AML-193 (cell line): ENCODE data around the gene HLA-DMA.

ENCODE experiments used
- DNase-seq, 2 experiments: peaks; one replicate each; lab custom pipeline; 2025; lab: John Stamatoyannopoulos, UW

Gene HLA-DMA

DNA sequence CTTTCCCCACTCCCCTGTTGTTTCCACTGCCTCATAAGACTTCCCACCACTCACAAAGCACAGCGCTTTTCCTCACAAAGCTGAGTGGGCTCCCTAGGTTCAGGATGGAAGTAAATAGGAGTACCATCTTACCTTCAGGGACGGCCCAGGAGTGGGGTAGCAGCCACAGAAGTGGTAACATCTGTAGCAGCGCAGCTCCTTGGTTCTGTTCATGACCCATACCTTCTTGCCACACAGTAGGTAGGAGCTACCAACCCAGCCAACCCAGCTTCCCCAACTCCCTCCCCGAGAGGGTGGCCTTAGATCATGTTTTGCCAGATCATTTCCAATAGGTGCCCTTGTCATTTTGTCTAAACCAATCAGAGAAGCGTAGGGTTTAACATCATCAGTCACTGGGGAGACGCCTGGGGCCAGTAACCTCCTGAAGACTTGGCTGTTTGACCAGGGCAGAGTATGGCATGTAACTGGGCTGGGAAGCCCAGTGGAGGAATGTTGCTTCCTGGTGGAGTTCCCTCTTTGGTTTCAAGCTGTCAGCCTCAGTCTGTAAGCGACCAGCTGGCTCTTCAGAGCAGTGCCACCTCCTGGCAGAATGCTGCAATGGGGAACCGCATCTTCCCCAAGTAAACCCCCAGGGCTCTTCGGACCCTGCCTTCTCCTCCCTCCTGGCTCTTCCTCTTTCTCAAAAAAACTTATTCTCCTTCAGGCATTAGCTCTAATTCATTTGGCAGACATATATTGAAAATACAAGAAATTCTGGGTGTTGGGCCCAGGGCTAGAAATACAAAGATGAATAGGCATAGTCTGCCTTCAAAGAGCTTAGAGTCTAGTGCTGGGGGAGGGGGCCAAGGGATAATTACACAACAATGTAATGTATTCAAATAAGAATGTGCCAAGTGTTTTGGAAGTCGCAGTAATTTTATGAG lies at the start of gene HLA-DMA:
TSS of gene HLA-DMA (minus strand) at position 281 of the 923 bp plus-strand sequence. CDS start at position 220, 61 bp downstream.
- peak; percentile 99 for DNase-seq

DNA sequence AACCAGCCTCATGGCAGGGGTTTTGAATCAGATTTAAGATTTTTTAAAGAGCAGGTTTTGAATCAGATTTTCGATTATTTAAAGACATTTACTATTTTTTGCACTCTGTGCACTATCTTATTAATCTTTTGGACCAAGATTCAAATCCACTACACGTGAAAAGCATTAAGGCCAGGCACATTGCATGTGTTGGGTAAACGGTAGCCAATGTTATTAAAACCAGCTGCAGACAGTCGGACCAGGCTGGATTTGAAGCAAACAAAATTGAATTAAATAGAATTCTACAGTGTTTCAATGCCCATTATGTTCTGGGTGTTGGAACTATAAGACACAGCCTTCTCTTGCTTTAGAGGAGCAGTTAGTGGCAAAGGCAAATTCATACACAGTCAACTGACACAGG lies 48.8 kb upstream of the HLA-DMA start:
- DNase-seq = no peak

DNA sequence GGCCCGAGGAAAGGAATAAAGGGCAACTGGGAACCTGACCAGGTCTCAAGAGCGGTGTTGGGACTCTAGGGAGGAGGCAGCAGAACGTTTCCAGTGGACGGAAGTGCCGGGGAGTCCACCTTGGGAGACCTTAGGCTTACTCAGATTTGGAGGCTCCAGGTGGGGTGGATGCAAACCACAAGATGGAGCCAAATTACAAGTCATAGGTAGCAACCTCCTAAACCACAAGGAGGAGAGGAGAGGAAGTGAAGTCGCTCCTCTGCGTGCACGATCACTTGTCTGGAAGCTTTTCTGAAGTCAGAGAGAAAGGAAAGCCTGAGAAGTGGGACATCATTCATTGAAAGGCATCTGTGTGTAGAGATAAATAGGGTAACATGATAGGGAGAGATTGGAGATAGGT lies 47.2 kb upstream of the HLA-DMA start:
- DNase-seq = peak in 1 of 2 experiments; percentile 14

DNA sequence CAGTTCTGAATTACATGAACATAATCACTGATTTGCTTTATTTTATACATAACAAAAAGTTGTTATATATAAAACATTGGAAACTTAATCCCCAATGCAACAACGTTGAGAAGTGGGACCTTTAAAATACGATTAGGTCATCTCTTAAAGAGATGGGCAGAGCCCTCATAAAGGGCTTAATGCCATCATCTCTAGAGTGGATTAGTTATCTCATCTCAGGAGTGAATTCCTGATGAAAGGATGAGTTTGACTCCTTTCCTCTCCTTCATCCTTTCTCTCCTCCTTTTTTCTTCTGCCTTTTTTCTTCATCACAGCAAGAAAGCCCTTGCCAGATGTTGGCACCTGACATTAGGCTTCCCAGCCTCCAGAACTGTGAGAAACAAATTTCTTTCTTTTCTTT lies 42.6 kb upstream of the HLA-DMA start:
- DNase-seq = no peak

DNA sequence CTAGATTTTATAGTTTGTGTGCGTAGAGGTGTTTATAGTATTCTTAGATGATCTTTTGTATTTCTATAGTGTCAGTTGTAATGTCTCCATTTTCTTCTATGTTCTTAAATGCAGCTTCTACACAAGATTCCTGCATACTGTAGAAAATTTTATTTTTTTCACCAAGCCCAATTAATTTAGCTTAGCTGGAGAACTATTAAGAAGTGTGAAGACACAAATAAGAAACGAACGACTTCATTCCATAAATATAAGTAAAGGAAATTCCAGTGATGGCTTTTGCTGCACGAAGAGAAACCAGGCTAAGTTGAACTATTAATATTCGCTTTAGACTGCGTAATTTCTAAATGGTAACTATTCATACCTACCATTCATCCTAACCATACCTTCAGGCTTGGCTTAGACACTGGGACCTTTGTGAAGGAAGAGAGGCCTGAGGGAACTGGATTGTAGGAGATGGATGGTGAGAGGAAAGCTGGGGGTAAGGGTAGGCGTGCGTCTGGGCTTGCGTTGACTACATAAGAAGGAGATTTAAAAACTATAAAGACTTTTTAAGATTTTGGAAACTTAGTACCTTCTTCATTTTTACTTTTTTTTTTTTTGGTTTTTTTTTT lies 40.6 kb upstream of the HLA-DMA start:
- DNase-seq = no peak

DNA sequence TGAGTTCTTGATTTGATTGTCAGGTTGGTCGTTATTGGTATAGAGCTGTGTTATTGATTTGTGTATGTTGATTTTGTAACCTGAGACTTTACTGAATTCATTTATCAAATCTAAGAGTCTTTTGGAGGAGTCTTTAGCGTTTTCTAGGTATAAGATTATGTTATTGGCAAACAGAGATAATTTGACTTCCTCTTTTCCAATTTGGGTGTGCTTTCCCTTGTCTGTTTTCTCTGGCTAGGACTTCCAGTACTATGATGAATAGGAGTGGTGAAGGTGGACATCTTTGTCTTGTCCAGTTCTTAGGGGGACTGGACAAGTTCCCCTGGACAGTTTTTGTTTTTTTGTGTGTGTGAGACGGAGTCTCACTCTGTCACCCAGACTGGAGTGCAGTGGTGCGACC lies 39.1 kb upstream of the HLA-DMA start:
- no peak for DNase-seq

DNA sequence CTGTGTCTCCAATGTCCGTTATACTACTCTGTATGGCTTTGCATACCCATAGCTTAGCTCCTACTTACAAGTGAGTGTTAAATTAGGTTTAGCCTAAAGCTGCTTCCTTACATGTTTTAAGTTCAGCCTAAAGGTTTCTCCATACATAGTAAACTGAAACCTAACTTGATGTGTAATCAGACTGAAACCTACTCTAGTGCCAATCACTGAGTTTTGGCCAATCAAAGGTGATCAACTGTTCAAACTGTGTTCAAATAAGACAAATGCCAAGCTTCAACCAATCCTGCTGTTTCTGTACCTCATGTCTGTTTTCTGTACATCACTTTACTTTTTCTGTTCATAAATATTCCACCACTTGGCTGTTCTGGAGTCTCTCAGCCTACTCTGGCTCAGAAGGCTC lies 36.5 kb upstream of the HLA-DMA start:
- DNase-seq = no peak

DNA sequence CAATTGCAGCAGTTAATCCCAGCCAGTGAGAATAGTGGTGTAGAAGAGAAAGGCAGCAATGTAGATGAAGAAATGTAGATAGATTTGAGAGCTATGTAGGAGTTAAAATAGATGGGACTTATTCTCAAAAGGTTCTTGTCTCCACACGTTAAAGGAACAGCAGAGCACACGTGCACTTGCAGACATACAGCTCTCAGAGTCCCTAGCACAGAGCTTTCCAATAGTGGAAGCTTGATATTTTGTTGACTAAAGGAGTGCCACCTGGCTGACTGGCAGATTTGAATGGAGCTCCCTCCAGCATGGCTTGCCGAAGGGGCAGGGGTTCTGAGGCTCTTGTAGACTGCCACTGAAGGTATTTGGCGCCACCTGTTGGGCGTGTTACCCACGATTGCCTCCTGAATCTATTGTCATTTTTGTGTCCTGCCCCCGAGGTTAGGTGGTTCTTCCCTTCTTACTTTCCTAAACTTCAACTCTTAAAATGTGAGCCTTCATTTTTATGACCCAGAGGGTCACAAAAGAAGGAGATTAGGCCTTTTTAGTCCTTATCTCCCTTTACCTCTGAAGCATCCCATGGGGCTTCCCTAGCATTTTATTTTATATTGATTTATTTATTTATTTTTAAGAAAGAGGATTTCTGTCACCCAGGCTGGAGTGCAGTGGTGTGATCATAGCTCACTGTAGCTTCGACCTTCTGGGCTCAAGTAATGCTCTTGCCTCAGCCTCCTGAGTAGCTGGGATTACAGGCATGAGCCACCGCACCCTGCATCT lies 31.9 kb upstream of the HLA-DMA start:
- DNase-seq = peak; percentile 86 to 90

DNA sequence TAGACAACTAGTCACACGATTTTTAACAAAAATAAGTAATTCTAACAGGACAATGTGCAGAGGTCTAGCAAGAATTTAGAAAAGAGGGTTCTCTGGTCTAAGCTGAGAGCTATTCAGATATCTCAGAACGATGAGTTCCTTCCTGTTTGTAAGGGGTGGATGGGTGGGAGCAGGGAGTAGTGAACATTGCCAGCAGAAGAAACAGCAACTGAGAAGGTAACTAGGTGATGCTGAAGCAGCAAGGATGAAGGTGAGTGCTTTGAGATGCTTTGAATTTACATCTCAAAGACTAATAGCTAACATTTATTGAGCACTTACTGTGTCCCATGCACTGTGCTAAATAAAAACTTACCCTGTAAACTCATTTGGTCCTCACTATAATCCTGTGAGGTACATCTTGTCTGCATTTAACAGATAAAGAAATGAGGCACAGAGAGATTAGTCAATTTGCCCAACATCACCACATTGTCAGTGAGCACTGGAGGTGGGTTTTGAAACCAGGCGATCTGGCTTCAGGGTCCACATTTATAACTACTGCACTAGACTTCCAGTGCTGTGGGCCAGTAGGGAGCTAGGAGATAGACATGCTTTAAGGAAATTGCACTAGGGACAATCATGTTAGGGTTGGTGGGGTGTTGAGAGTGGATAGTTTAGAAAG lies 31.2 kb upstream of the HLA-DMA start:
- no peak for DNase-seq

DNA sequence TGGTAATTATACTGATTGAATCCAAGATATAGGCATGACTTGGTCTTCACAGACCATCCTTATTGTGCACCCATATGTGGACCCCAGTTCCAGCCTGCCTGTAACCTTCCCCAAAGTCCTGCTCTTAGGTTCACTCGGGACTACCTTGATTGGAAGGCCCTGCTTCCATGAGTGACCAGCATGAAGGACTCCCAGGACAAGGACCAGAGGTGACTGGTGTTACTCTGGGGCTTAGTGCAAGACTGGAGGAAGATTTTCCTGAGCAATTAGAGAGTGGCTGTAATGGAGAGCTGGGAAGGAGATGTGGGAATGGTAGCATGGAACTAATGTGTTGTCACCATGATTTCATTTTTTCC lies 30.6 kb upstream of the HLA-DMA start:
- no peak for DNase-seq

DNA sequence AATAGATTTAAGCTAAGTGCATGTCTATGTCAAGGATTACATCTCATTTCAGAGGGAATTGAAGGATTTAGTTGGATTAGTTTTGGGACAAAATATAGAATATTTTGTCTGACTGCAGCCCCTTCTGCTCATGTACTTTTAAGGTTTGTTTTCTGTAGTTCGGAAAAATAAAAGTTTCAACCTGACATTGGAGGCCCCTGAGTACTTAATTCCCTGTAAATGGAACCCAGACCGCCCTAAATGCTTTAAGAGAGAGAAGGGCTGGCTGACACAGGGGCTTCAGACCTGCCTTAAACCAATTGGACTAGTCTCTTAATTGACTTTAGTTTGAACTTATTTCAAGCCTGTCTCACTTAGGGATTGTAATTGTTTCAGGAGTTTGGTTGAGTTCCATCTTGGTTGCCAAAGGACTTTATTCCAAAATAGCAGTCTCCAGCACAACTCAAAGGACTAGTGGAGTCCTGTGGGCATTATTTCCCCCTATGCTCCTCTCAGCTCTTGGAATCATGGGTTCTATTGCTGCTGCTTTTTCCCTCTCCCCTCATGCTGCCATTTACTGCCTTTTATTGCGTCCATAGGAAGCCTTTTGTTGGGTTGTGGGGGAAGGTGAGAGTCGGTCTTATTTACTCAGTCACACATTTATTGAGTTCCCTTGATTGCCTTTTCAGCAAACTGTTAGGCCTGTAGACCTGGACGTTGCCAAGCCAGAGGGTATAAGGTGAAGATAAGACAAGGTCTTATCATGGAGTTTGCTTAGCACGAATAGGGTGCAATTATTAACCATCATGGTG lies 30.0 kb upstream of the HLA-DMA start:
- no peak for DNase-seq

DNA sequence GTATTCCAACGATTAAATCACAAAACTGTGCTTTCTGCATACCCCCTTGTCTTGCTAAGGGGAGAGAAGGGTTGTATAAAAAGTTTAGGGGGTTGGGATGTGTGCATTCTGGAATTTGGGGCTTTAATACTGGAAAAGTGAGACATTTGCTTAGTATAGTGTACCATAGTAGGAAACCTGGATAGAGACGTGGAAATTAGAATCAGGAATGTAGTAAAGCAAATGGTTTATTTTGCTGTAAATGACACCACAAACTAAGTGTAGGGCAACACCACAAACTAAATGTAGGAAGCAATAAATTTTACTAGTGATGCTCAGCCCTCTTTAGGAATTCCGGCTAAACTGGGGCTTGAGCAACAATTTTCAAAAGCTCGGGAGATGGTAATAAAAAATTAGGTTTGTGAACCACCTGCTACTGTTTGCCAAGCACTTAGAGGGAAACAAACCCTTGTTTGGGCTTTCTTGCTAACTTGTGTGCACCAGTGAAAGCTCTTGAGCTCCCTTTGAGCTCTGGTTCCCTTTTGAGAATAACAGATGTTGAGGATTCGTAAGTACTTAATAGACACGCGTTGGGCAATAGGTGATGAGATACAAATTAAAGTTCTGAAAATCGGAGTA lies 29.3 kb upstream of the HLA-DMA start:
- peak in 1 of 2 experiments; percentile 29 for DNase-seq

DNA sequence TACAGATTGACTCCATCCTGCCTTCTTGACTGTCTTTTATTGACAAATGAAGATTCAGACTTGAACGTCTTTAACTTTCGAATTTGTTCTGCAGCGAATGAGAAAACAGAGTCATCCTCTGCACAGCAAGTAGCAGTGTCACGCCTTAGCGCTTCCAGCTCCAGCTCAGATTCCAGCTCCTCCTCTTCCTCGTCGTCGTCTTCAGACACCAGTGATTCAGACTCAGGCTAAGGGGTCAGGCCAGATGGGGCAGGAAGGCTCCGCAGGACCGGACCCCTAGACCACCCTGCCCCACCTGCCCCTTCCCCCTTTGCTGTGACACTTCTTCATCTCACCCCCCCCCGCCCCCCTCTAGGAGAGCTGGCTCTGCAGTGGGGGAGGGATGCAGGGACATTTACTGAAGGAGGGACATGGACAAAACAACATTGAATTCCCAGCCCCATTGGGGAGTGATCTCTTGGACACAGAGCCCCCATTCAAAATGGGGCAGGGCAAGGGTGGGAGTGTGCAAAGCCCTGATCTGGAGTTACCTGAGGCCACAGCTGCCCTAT lies 27.7 kb upstream of the HLA-DMA start:
- DNase-seq = no peak

DNA sequence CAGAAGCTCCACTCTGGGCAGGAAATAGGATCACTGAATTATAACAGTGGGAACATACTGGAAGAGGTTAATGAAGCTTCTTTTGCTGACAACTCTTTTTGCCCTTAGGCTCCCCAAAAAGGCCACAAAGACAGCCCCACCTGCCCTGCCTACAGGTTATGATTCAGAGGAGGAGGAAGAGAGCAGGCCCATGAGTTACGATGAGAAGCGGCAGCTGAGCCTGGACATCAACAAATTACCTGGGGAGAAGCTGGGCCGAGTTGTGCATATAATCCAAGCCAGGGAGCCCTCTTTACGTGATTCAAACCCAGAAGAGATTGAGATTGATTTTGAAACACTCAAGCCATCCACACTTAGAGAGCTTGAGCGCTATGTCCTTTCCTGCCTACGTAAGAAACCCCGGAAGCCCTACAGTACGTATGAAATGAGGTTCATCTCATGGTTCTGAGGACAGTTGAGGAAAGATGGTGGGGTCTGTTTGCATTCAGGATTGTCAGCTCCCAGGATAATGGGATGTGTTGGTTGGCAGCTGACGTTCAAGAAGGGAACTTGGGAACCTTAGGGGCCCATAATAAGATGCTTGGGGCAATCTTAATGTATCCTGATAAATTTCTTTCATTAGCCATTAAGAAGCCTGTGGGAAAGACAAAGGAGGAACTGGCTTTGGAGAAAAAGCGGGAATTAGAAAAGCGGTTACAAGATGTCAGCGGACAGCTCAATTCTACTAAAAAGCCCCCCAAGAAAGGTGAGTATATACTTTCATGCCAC lies 27.0 kb upstream of the HLA-DMA start:
- no peak for DNase-seq

DNA sequence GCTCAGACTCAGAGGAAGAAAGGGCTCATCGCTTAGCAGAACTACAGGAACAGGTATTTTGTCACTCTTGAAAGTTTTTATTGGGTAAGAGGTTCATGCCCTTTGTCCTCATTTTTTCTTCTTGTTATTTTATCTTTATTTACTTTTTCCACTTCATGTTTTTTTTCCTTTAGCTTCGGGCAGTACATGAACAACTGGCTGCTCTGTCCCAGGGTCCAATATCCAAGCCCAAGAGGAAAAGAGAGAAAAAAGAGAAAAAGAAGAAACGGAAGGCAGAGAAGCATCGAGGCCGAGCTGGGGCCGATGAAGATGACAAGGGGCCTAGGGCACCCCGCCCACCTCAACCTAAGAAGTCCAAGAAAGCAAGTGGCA lies 25.0 kb upstream of the HLA-DMA start:
- DNase-seq = no peak

DNA sequence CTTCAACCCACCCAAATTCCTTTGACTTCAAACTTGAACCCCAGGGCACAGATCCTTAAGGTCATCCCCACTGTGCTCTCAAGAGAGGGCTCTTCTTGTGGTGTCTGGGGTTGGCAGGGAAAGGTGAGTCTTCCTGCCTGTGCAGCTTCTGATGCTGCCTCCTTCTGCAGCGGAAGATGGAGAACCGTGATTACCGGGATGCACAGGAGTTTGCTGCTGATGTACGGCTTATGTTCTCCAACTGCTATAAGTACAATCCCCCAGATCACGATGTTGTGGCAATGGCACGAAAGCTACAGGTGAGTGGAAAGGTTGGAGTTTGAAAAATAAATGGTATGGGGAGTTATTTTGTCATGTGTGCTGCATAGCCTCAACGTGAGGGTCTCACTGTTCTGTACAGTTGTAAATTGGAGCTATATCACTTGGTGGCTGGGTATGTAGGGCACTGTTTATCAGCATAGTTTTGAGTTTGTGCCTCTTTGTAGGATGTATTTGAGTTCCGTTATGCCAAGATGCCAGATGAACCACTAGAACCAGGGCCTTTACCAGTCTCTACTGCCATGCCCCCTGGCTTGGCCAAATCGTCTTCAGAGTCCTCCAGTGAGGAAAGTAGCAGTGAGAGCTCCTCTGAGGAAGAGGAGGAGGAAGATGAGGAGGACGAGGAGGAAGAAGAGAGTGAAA lies 24.5 kb upstream of the HLA-DMA start:
- no peak for DNase-seq

DNA sequence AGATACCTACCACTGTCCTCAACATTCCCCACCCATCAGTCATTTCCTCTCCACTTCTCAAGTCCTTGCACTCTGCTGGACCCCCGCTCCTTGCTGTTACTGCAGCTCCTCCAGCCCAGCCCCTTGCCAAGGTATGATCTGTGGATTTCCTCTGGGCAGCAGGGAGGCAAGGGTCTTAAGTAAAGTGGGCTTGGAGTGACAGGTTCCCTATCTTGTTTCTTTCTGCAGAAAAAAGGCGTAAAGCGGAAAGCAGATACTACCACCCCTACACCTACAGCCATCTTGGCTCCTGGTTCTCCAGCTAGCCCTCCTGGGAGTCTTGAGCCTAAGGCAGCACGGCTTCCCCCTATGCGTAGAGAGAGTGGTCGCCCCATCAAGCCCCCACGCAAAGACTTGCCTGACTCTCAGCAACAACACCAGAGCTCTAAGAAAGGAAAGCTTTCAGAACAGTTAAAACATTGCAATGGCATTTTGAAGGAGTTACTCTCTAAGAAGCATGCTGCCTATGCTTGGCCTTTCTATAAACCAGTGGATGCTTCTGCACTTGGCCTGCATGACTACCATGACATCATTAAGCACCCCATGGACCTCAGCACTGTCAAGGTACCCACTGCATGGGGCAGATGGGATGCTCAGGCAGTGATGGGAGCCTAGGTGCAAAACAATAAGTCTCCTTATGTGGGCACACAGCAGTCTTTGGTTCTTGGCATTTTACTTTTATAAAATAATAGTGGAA lies 23.6 kb upstream of the HLA-DMA start:
- DNase-seq = no peak

DNA sequence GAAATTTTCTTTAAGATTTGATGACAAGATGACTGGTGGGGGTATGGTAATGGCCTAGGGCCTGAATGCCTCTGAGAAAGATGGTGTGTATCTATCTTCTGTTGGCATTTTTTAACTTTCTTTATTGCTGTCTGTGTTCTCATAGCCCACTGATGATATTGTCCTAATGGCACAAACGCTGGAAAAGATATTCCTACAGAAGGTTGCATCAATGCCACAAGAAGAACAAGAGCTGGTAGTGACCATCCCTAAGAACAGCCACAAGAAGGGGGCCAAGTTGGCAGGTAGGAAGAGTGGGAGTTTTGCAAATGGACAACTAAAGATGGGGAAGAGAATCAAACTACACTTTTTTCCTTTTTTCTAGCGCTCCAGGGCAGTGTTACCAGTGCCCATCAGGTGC lies 23.0 kb upstream of the HLA-DMA start:
- DNase-seq = no peak
